ENCODE results near the gene GNAO1. TPM values are rescaled to one million over a fixed set of nuclear protein-coding genes. Genes with fewer than 3 reads are reported as not detected.
A peak's percentile ranks its signal among the peaks of the same experiment; 100 is the strongest.

Gene GNAO1
- total RNA-seq, 1 experiment from 2014 or later = 3.8 TPM

GRCh38 chr16:56192986-56193945, 2.0 kb downstream of the GNAO1 start:
- H3K4me3 ChIP-seq (ENCODE audit: insufficient read depth, low read depth, low read length) = peak overlapping the region; percentile 67; the same call in 1 of the 2 replicates
- no peaks in the 10 kb centered on the region for H3K36me3 ChIP-seq (replicated peaks; ENCODE audit: control insufficient read depth, insufficient read depth, low read length)
- H3K27me3 ChIP-seq (ENCODE audit: control insufficient read depth, insufficient read depth, low read length) = peaks cover 40% of the 10 kb centered on the region
- peak; percentile 75 for DNase-seq

GRCh38 chr16:56193951-56194726, 2.9 kb downstream of the GNAO1 start:
- Histone ChIP-seq H3K4me3 (ENCODE audit: insufficient read depth, low read depth, low read length) (peak overlapping the region; percentile 23; the same call in 1 of the 2 replicates), H3K27me3 (ENCODE audit: control insufficient read depth, insufficient read depth, low read length) (peaks cover 35% of the 10 kb centered on the region), H3K36me3 (replicated peaks; ENCODE audit: control insufficient read depth, insufficient read depth, low read length) (no peaks in the 10 kb centered on the region)
- peak; percentile 93 for DNase-seq

- no peaks in the 10 kb centered on the region for H3K36me3 ChIP-seq (replicated peaks; ENCODE audit: control insufficient read depth, insufficient read depth, low read length)
- DNase-seq = no peak
- peaks cover 25% of the 10 kb centered on the region for H3K27me3 ChIP-seq (ENCODE audit: control insufficient read depth, insufficient read depth, low read length)
- H3K4me3 ChIP-seq (ENCODE audit: insufficient read depth, low read depth, low read length) = no peak overlapping the region
These were observed 3.9 kb downstream of the GNAO1 start for GRCh38 chr16:56195151-56195550.

- H3K36me3 ChIP-seq (replicated peaks; ENCODE audit: control insufficient read depth, insufficient read depth, low read length) = no peaks in the 10 kb centered on the region
- H3K27me3 ChIP-seq (ENCODE audit: control insufficient read depth, insufficient read depth, low read length) = peaks cover 19% of the 10 kb centered on the region
- no peak overlapping the region for H3K4me3 ChIP-seq (ENCODE audit: insufficient read depth, low read depth, low read length)
- DNase-seq = no peak
These were observed 5.1 kb downstream of the GNAO1 start for GRCh38 chr16:56196381-56196780.

- no peak for DNase-seq
- H3K27me3 ChIP-seq (ENCODE audit: control insufficient read depth, insufficient read depth, low read length) = peaks cover 13% of the 10 kb centered on the region
- H3K36me3 ChIP-seq (replicated peaks; ENCODE audit: control insufficient read depth, insufficient read depth, low read length) = no peaks in the 10 kb centered on the region
- H3K4me3 ChIP-seq (ENCODE audit: insufficient read depth, low read depth, low read length) = no peak overlapping the region
These were observed 6.1 kb downstream of the GNAO1 start for GRCh38 chr16:56197192-56197992.

- H3K4me3 ChIP-seq (ENCODE audit: insufficient read depth, low read depth, low read length) = no peak overlapping the region
- no peak for DNase-seq
- H3K27me3 ChIP-seq (ENCODE audit: control insufficient read depth, insufficient read depth, low read length) = peaks cover 6% of the 10 kb centered on the region
- H3K36me3 ChIP-seq (replicated peaks; ENCODE audit: control insufficient read depth, insufficient read depth, low read length) = no peaks in the 10 kb centered on the region
These were observed 6.9 kb downstream of the GNAO1 start for GRCh38 chr16:56198006-56198754.

- Histone ChIP-seq H3K36me3 (replicated peaks; ENCODE audit: control insufficient read depth, insufficient read depth, low read length) (no peaks in the 10 kb centered on the region), H3K4me3 (ENCODE audit: insufficient read depth, low read depth, low read length) (no peak overlapping the region), H3K27me3 (ENCODE audit: control insufficient read depth, insufficient read depth, low read length) (peaks cover 1% of the 10 kb centered on the region)
- no peak for DNase-seq
These were observed 7.4 kb downstream of the GNAO1 start for GRCh38 chr16:56198755-56199114.

- Histone ChIP-seq H3K27me3 (ENCODE audit: control insufficient read depth, insufficient read depth, low read length) (no peaks in the 10 kb centered on the region), H3K4me3 (ENCODE audit: insufficient read depth, low read depth, low read length) (no peak overlapping the region)
- no peak for DNase-seq
These were observed 7.9 kb downstream of the GNAO1 start for GRCh38 chr16:56199164-56199563.

GRCh38 chr16:56201030-56201429, 9.7 kb downstream of the GNAO1 start:
- no peak for DNase-seq
- H3K36me3 ChIP-seq (replicated peaks; ENCODE audit: control insufficient read depth, insufficient read depth, low read length) = no peaks in the 10 kb centered on the region
- H3K27me3 ChIP-seq (ENCODE audit: control insufficient read depth, insufficient read depth, low read length) = no peaks in the 10 kb centered on the region; the same call in 1 of the 2 replicates
- no peak overlapping the region for H3K4me3 ChIP-seq (ENCODE audit: insufficient read depth, low read depth, low read length)

More at GRCh38 chr16:56199164-56199563, 7.9 kb downstream of the GNAO1 start:
- H3K36me3 ChIP-seq (replicated peaks; ENCODE audit: control insufficient read depth, insufficient read depth, low read length) = no peaks in the 10 kb centered on the region

GRCh38 chr16:56202036-56202435, 10.7 kb downstream of the GNAO1 start:
- DNase-seq = no peak
- Histone ChIP-seq H3K4me3 (ENCODE audit: insufficient read depth, low read depth, low read length) (no peak overlapping the region), H3K27me3 (ENCODE audit: control insufficient read depth, insufficient read depth, low read length) (no peaks in the 10 kb centered on the region; the same call in 1 of the 2 replicates), H3K36me3 (replicated peaks; ENCODE audit: control insufficient read depth, insufficient read depth, low read length) (no peaks in the 10 kb centered on the region)

- Histone ChIP-seq H3K27me3 (ENCODE audit: control insufficient read depth, insufficient read depth, low read length) (no peaks in the 10 kb centered on the region; the same call in 1 of the 2 replicates), H3K36me3 (replicated peaks; ENCODE audit: control insufficient read depth, insufficient read depth, low read length) (no peaks in the 10 kb centered on the region)
- peak; percentile 30 for DNase-seq
These were observed 11.8 kb downstream of the GNAO1 start for GRCh38 chr16:56203052-56203451.

GRCh38 chr16:56204816-56205215, 13.5 kb downstream of the GNAO1 start:
- H3K4me3 ChIP-seq (ENCODE audit: insufficient read depth, low read depth, low read length) = no peak overlapping the region
- no peaks in the 10 kb centered on the region for H3K36me3 ChIP-seq (replicated peaks; ENCODE audit: control insufficient read depth, insufficient read depth, low read length)
- no peaks in the 10 kb centered on the region; the same call in 1 of the 2 replicates for H3K27me3 ChIP-seq (ENCODE audit: control insufficient read depth, insufficient read depth, low read length)
- DNase-seq = no peak

More at GRCh38 chr16:56203052-56203451, 11.8 kb downstream of the GNAO1 start:
- H3K4me3 ChIP-seq (ENCODE audit: insufficient read depth, low read depth, low read length) = no peak overlapping the region

GRCh38 chr16:56206951-56207350, 15.7 kb downstream of the GNAO1 start:
- H3K4me3 ChIP-seq (ENCODE audit: insufficient read depth, low read depth, low read length) = no peak overlapping the region
- H3K27me3 ChIP-seq (ENCODE audit: control insufficient read depth, insufficient read depth, low read length) = no peaks in the 10 kb centered on the region; the same call in 1 of the 2 replicates
- no peaks in the 10 kb centered on the region for H3K36me3 ChIP-seq (replicated peaks; ENCODE audit: control insufficient read depth, insufficient read depth, low read length)
- no peak for DNase-seq
